NCI-H82 treated with DMSO at 0.1 percent for 48 hours (cell line): ENCODE results near the gene FMO5.
"Not testable (repeated sequence)": the region's sequence is repeated elsewhere in the genome, so short reads cannot be mapped to it uniquely, and the experiment has no call there.

Experiments
- DNase-seq: peaks from one replicate; lab custom pipeline; 2025; ENCODE audit not compliant: unreplicated experiment; lab: John Stamatoyannopoulos, UW

FMO5 gene

GRCh38 chr1:147225193-147225730 is at the start of gene FMO5:
Gene FMO5, minus strand, starts transcription at chr1:147225339. Its CDS starts 310 bp downstream, at chr1:147225029.
- no peak for DNase-seq

- DNase-seq = peak; percentile 2
Measured at GRCh38 chr1:147273409-147274336, 48.5 kb upstream of the FMO5 start.

- no peak for DNase-seq
Measured at GRCh38 chr1:147272042-147272441, 46.9 kb upstream of the FMO5 start.

- no peak for DNase-seq
Measured at GRCh38 chr1:147270721-147271120, 45.6 kb upstream of the FMO5 start.

GRCh38 chr1:147267711-147268110 is 42.6 kb upstream of the FMO5 start:
- DNase-seq = no peak

- DNase-seq = no peak
Measured at GRCh38 chr1:147266381-147266780, 41.2 kb upstream of the FMO5 start.

- no peak for DNase-seq
Measured at GRCh38 chr1:147264158-147264768, 39.1 kb upstream of the FMO5 start.

GRCh38 chr1:147260956-147261355 is 35.8 kb upstream of the FMO5 start:
- no peak for DNase-seq

- no peak for DNase-seq
Measured at GRCh38 chr1:147252540-147252939, 27.4 kb upstream of the FMO5 start.

- DNase-seq = no peak
Measured at GRCh38 chr1:147247656-147248238, 22.6 kb upstream of the FMO5 start.

GRCh38 chr1:147246910-147247655 is 21.9 kb upstream of the FMO5 start:
- DNase-seq = peak; percentile 35

GRCh38 chr1:147246044-147246690 is 21.0 kb upstream of the FMO5 start:
- DNase-seq = no peak

GRCh38 chr1:147245586-147246021 is 20.5 kb upstream of the FMO5 start:
- no peak for DNase-seq

GRCh38 chr1:147245129-147245528 is 20.0 kb upstream of the FMO5 start:
- DNase-seq = no peak

- no peak for DNase-seq
Measured at GRCh38 chr1:147243841-147244240, 18.7 kb upstream of the FMO5 start.

- no peak for DNase-seq
Measured at GRCh38 chr1:147243228-147243685, 18.1 kb upstream of the FMO5 start.

- peak; percentile 84 for DNase-seq
Measured at GRCh38 chr1:147242449-147243227, 17.5 kb upstream of the FMO5 start, which contains the start of gene CHD1L. Gene CHD1L, plus strand, starts transcription at chr1:147242684. Its CDS starts 20 bp downstream, at chr1:147242704.

GRCh38 chr1:147241934-147242448 is 16.9 kb upstream of the FMO5 start:
- DNase-seq = no peak

- not testable (repeated sequence) for DNase-seq
Measured at GRCh38 chr1:147240131-147240721, 15.1 kb upstream of the FMO5 start.
